WERI-Rb-1 (cell line): ENCODE results near the gene TCF12.

Experiments
- DNase-seq: peaks from one replicate; pipeline ENCODE4 v3.0.0-alpha.2; 2020
- H3K27ac ChIP-seq: fragments of 250-450 bp; sonication (Bioruptor Pico); 2 replicates; pipeline ENCODE4 v1.5.1; 2020; ENCODE audit warnings: mild to moderate bottlenecking, moderate library complexity
- H3K27me3 ChIP-seq: fragments of 250-450 bp; sonication (Bioruptor Pico); 2 replicates; pipeline ENCODE4 v1.5.1; 2021; ENCODE audit warnings: mild to moderate bottlenecking, low read depth, moderate library complexity; ENCODE audit not compliant: insufficient read depth, severe bottlenecking
- H3K36me3 ChIP-seq: fragments of 250-450 bp; sonication (Bioruptor Pico); 2 replicates; pipeline ENCODE4 v1.5.1; 2020; ENCODE audit warnings: mild to moderate bottlenecking, moderate library complexity
- H3K4me3 ChIP-seq: 2 replicates; pipeline ENCODE4 v1.5.1; 2011; ENCODE audit warnings: low read depth, mild to moderate bottlenecking, control low read depth, low read length
- H3K9me3 ChIP-seq: fragments of 250-450 bp; sonication (Bioruptor Pico); 2 replicates; pipeline ENCODE4 v1.5.1; 2021; ENCODE audit warnings: mild to moderate bottlenecking, moderate library complexity; ENCODE audit not compliant: severe bottlenecking
- CTCF ChIP-seq: IDR thresholded peaks from 2 replicates; pipeline ENCODE4 v1.5.1; 2011; ENCODE audit warnings: low read depth, mild to moderate bottlenecking, control low read depth, inconsistent platforms, low read length

TCF12 gene

GRCh38 chr15:57272771-57273357 lies 354.4 kb downstream of the TCF12 start:
- Histone ChIP-seq H3K27ac (no peak overlapping the region), H3K27me3 (no peaks in the 10 kb centered on the region), H3K4me3 (no peak overlapping the region), H3K9me3 (no peaks in the 10 kb centered on the region), H3K36me3 (peaks cover 78% of the 10 kb centered on the region)
- TF ChIP-seq CTCF = no peak
- DNase-seq = no peak

GRCh38 chr15:57273402-57273801 lies 355.0 kb downstream of the TCF12 start:
- no peak for DNase-seq
- Histone ChIP-seq H3K9me3 (no peaks in the 10 kb centered on the region), H3K27me3 (no peaks in the 10 kb centered on the region), H3K4me3 (no peak overlapping the region), H3K27ac (no peak overlapping the region), H3K36me3 (peaks cover 78% of the 10 kb centered on the region)
- no peak for TF ChIP-seq CTCF

GRCh38 chr15:57278439-57278838 lies 360.0 kb downstream of the TCF12 start:
- Histone ChIP-seq H3K27ac (no peak overlapping the region), H3K27me3 (no peaks in the 10 kb centered on the region), H3K9me3 (no peaks in the 10 kb centered on the region), H3K36me3 (peaks cover 90% of the 10 kb centered on the region), H3K4me3 (no peak overlapping the region)
- no peak for DNase-seq
- TF ChIP-seq CTCF = no peak

GRCh38 chr15:57280464-57280863 lies 362.0 kb downstream of the TCF12 start:
- H3K36me3 ChIP-seq = peaks cover 90% of the 10 kb centered on the region
- H3K27ac ChIP-seq = no peak overlapping the region
- H3K27me3 ChIP-seq = no peaks in the 10 kb centered on the region
- DNase-seq = no peak
- no peak overlapping the region for H3K4me3 ChIP-seq
- H3K9me3 ChIP-seq = no peaks in the 10 kb centered on the region
- TF ChIP-seq CTCF = no peak

GRCh38 chr15:57281321-57281720 lies 362.9 kb downstream of the TCF12 start:
- Histone ChIP-seq H3K4me3 (no peak overlapping the region), H3K27me3 (no peaks in the 10 kb centered on the region), H3K9me3 (no peaks in the 10 kb centered on the region), H3K27ac (no peak overlapping the region), H3K36me3 (peaks cover 90% of the 10 kb centered on the region)
- no peak for DNase-seq
- no peak for TF ChIP-seq CTCF

- H3K27me3 ChIP-seq = no peaks in the 10 kb centered on the region
- no peak for TF ChIP-seq CTCF
- peaks cover 85% of the 10 kb centered on the region for H3K36me3 ChIP-seq
- no peak overlapping the region for H3K27ac ChIP-seq
- H3K9me3 ChIP-seq = no peaks in the 10 kb centered on the region
- DNase-seq = no peak
- H3K4me3 ChIP-seq = no peak overlapping the region
Observed at GRCh38 chr15:57282686-57283085, 364.2 kb downstream of the TCF12 start.
